ENCODE measurements around the gene NTSR1. TPM values are rescaled to one million over a fixed set of nuclear protein-coding genes. Genes with fewer than 3 reads are reported as not detected.

NTSR1 gene
- total and polyA plus RNA-seq, 2 experiments from 2014 or later, result 0.15 to 1.4 TPM

GRCh38 chr20:62752671-62753501 is 44.2 kb downstream of the NTSR1 start (continued):
- TF ChIP-seq CTCF (conservative IDR thresholded peaks at IDR 0.05; ENCODE audit: low read depth in 2 of 2) (no peak), EZH2 (IDR thresholded peaks at IDR 0.05; ENCODE audit: low read depth, unreplicated experiment) (no peak), ZNF114 (CRISPR knock-in tag; IDR thresholded peaks at IDR 0.05) (no peak)

GRCh38 chr20:62753626-62754025 is 45.0 kb downstream of the NTSR1 start:
- ATAC-seq (no peak), DNase-seq (ENCODE audit: low spot score) (no peak)
- H3K27me3 ChIP-seq (ENCODE audit: insufficient read depth), result no peaks in the 10 kb centered on the region
- no peak overlapping the region for H3K4me2 ChIP-seq
- H3K79me2 ChIP-seq (replicated peaks; ENCODE audit: insufficient read depth), result no peaks in the 10 kb centered on the region
- peaks cover 9% of the 10 kb centered on the region; the same call in 1 of the 2 replicates for H3K4me1 ChIP-seq (ENCODE audit: insufficient read depth)
- peaks cover 9% of the 10 kb centered on the region for H3K27me3 Mint-ChIP-seq (ENCODE audit: insufficient read depth, low read depth, poor library complexity)
- no peaks in the 10 kb centered on the region for H3K36me3 Mint-ChIP-seq (ENCODE audit: low read depth)
- H3K9me2 ChIP-seq (ENCODE audit: insufficient read depth), result no peaks in the 10 kb centered on the region
- H3K9me3 Mint-ChIP-seq, result no peaks in the 10 kb centered on the region
- no peak overlapping the region for H3K4me3 ChIP-seq
- TF ChIP-seq ZNF331 (CRISPR knock-in tag; IDR thresholded peaks at IDR 0.05; ENCODE audit: low read depth) (no peak), ZNF114 (CRISPR knock-in tag; IDR thresholded peaks at IDR 0.05) (no peak)
- no peak overlapping the region for H3K27ac ChIP-seq (ENCODE audit: low read depth)
- H3K4me3 Mint-ChIP-seq, result no peak overlapping the region
- no peak overlapping the region for H3K27ac Mint-ChIP-seq
- H3K36me3 ChIP-seq (ENCODE audit: insufficient read depth), result no peaks in the 10 kb centered on the region
- H3K4me1 Mint-ChIP-seq, result peaks cover 14% of the 10 kb centered on the region
- H3F3A ChIP-seq (replicated peaks; ENCODE audit: low read depth), result 0 out of 2 replicates have a peak, but pooled peaks cover 3% of the 10 kb centered on the region
- no peaks in the 10 kb centered on the region for H4K20me1 ChIP-seq (replicated peaks; ENCODE audit: insufficient read depth)
- H2AFZ ChIP-seq, result no peak overlapping the region

- peaks cover 9% of the 10 kb centered on the region for H3K27me3 Mint-ChIP-seq (ENCODE audit: insufficient read depth, low read depth, poor library complexity)
- Histone ChIP-seq H4K20me1 (replicated peaks; ENCODE audit: insufficient read depth) (no peaks in the 10 kb centered on the region), H3K4me1 (ENCODE audit: insufficient read depth) (peaks cover 9% of the 10 kb centered on the region; the same call in 1 of the 2 replicates), H3K9me2 (ENCODE audit: insufficient read depth) (no peaks in the 10 kb centered on the region), H3K4me2 (no peak overlapping the region), H3K27ac (ENCODE audit: low read depth) (no peak overlapping the region), H2AFZ (no peak overlapping the region), H3K27me3 (ENCODE audit: insufficient read depth) (no peaks in the 10 kb centered on the region), H3K79me2 (replicated peaks; ENCODE audit: insufficient read depth) (no peaks in the 10 kb centered on the region), H3K36me3 (ENCODE audit: insufficient read depth) (no peaks in the 10 kb centered on the region), H3F3A (replicated peaks; ENCODE audit: low read depth) (0 out of 2 replicates have a peak, but pooled peaks cover 3% of the 10 kb centered on the region), H3K4me3 (no peak overlapping the region)
- H3K9me3 Mint-ChIP-seq, result no peaks in the 10 kb centered on the region
- DNase-seq (ENCODE audit: low spot score), result no peak
- no peak overlapping the region for H3K4me3 Mint-ChIP-seq
- no peak for ATAC-seq
- peaks cover 14% of the 10 kb centered on the region for H3K4me1 Mint-ChIP-seq
- no peaks in the 10 kb centered on the region for H3K36me3 Mint-ChIP-seq (ENCODE audit: low read depth)
- no peak overlapping the region for H3K27ac Mint-ChIP-seq
- TF ChIP-seq ZNF114 (CRISPR knock-in tag; IDR thresholded peaks at IDR 0.05) (no peak), ZNF331 (CRISPR knock-in tag; IDR thresholded peaks at IDR 0.05; ENCODE audit: low read depth) (no peak), JUNB (IDR thresholded peaks at IDR 0.05; ENCODE audit: unreplicated experiment) (no peak), CREB1 (CRISPR knock-in tag; IDR thresholded peaks at IDR 0.05; ENCODE audit: low read depth) (no peak), ETS1 (IDR thresholded peaks at IDR 0.05) (no peak), POLR2AphosphoS5 (IDR thresholded peaks at IDR 0.05; ENCODE audit: low read depth) (no peak)
Measured at GRCh38 chr20:62754122-62754990, 45.7 kb downstream of the NTSR1 start.

All from GM23338 (cell line).